Smooth muscle cell of the pulmonary artery (primary cell): ENCODE results near the gene GPR35. TPM values are rescaled to one million over a fixed set of nuclear protein-coding genes. Genes with fewer than 3 reads are reported as not detected.

Experiments used
- total RNA-seq: library from RNA; depleted of rRNA; stranded (reverse); fragments of >200 nt; gene quantifications from 2 replicates; pipeline ENCODE4 v1.2.3, GENCODE V29; 2014

Gene GPR35
- 0.85 and 2.0 TPM in 2 replicates for total RNA-seq

GRCh38 chr2:240624950-240625621, at the start of gene GPR35:
Gene GPR35 (plus strand): TSS chr2:240625480. CDS start chr2:240629953, 4,473 bp downstream.

GRCh38 chr2:240586198-240586918, 38.9 kb upstream of the GPR35 start, which contains the start of gene CAPN10:
Gene CAPN10 (plus strand): TSS chr2:240586734. CDS start chr2:240586912, 178 bp downstream.

Other genes starting within 250 kb of the GPR35 start
- 150 and 191 TPM in 2 replicates for gene GPC1, start 189.8 kb upstream of the GPR35 start, total RNA-seq
- gene ANKMY1, start 67.5 kb upstream of the GPR35 start, total RNA-seq, result 5.7 and 9.5 TPM in 2 replicates
- 2.4 TPM in 2 replicates for gene DUSP28, start 65.1 kb upstream of the GPR35 start, total RNA-seq
- 33.4 and 43.7 TPM in 2 replicates for gene RNPEPL1, start 57.0 kb upstream of the GPR35 start, total RNA-seq
- 20.8 and 33.1 TPM in 2 replicates for gene CAPN10, start 38.7 kb upstream of the GPR35 start, total RNA-seq
- gene AQP12B, start 57.4 kb downstream of the GPR35 start, total RNA-seq, result not detected in 2 replicates
- not detected in 2 replicates for gene AQP12A, start 66.4 kb downstream of the GPR35 start, total RNA-seq
- 0.07 and 0.33 TPM in 2 replicates for gene KIF1A, start 194.7 kb downstream of the GPR35 start, total RNA-seq
- not detected in 2 replicates for gene AGXT, start 243.3 kb downstream of the GPR35 start, total RNA-seq